SK-N-MC (cell line): ENCODE results near the gene XRCC4.

Experiments
- EZH2 ChIP-seq: fragments of 200-600 bp; sonication (generic); IDR thresholded peaks from one replicate; pipeline ENCODE4 v1.6.1; 2017; ENCODE audit warnings: antibody characterized with exemption
- FOXP2 ChIP-seq: optimal IDR thresholded peaks from 2 replicates; pipeline ENCODE3; 2011; ENCODE audit warnings: mild to moderate bottlenecking, moderate library complexity; ENCODE audit not compliant: insufficient read depth; ENCODE audit errors: extremely low read length, control extremely low read depth
- POLR2AphosphoS5 ChIP-seq: IDR thresholded peaks from 2 replicates; pipeline ENCODE4 v1.6.1; 2012; ENCODE audit warnings: mild to moderate bottlenecking, low read depth, low read length, borderline replicate concordance

- no peak for TF ChIP-seq POLR2AphosphoS5
- no peak for TF ChIP-seq EZH2
- TF ChIP-seq FOXP2 = no peak
Observed at GRCh38 chr5:83401775-83402174, 324.4 kb downstream of the XRCC4 start.
